Brain microvascular endothelial cell (primary cell): ENCODE measurements around the gene FAM219B.
"Not testable (repeated sequence)": the region's sequence is repeated elsewhere in the genome, so short reads cannot be mapped to it uniquely, and the experiment has no call there.

Source experiments
- DNase-seq: peaks from one replicate; pipeline ENCODE4 v3.0.0-alpha.2; 2020
- H3K27ac ChIP-seq: fragments of 250-450 bp; sonication (Bioruptor Pico); 2 replicates; pipeline ENCODE4 v1.5.1; 2020; ENCODE audit warnings: mild to moderate bottlenecking, moderate library complexity
- H3K27me3 ChIP-seq: fragments of 250-450 bp; sonication (Bioruptor Pico); replicated peaks from 2 replicates; pipeline ENCODE4 v1.5.1; 2020; ENCODE audit warnings: mild to moderate bottlenecking
- H3K36me3 ChIP-seq: fragments of 250-450 bp; sonication (Bioruptor Pico); replicated peaks from 2 replicates; pipeline ENCODE4 v1.5.1; 2020; ENCODE audit warnings: mild to moderate bottlenecking
- H3K4me3 ChIP-seq: 2 replicates; pipeline ENCODE4 v1.5.1; 2011; ENCODE audit warnings: low read depth, mild to moderate bottlenecking, control low read depth, low read length, moderate library complexity
- CTCF ChIP-seq: IDR thresholded peaks from 2 replicates; pipeline ENCODE4 v1.5.1; 2011; ENCODE audit warnings: low read depth, mild to moderate bottlenecking, moderate library complexity, low read length, control low read depth, inconsistent platforms; ENCODE audit errors: missing control alignments
- in situ Hi-C: cut with HindIII; loops from 2 replicates; pipeline ENCODE4 v1.10.0; 2017; ENCODE audit warnings: low sequenced_read_pairs, low pct_ligation_motif_present

The FAM219B gene

DNA sequence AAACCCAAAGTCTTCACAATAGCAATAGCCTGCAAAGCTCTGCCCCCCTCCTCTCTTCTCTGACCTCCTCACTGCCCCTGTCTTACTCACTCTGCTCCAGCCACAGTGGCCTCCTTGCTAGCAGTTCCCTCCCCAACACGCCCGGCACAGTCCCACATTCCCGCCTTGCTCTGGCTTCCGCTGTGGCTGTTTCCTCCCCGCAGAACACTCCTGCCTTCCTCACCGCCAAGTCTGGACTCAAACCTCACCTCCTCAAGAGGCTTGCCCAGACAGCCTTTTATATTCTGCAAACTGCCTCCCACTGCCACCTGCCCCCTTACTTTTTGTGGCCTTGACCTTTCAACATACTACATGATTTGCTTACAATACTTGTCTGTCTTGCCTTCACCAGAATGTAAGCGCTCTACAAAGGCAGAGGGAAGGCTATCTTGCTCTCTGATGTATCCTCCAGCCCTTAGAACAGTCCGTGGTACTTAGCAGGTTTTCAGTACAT lies 17.2 kb downstream of the FAM219B start:
- Histone ChIP-seq H3K27ac (no peak overlapping the region), H3K36me3 (peaks cover 17% of the 10 kb centered on the region), H3K27me3 (no peaks in the 10 kb centered on the region), H3K4me3 (peak overlapping the region; percentile 99)
- in situ Hi-C loops = no loop called here
- no peak for TF ChIP-seq CTCF
- peak; percentile 29 for DNase-seq

DNA sequence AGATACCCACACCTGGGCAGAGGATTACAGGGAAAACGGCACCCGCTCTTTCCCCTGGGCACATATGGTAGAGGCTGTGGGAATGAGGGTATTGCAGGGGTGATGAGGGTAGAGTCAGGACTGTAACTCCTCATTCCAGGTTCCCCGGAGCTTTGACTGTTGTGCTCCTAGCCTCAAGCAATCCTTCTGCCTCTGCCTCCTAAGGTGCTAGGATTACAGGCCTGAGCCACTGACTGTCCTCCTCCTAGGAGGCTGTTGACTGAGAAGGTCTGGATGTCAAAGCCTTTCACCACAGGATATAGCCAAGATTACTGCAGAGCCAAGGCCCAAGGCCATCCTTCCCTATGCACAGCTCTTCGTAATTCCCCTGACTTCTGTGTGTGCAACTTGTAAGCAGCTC lies 17.9 kb downstream of the FAM219B start:
- TF ChIP-seq CTCF = no peak
- H3K27ac ChIP-seq = no peak overlapping the region
- in situ Hi-C loops = no loop called here
- H3K4me3 ChIP-seq = no peak overlapping the region
- DNase-seq = no peak
- H3K36me3 ChIP-seq = peaks cover 17% of the 10 kb centered on the region
- H3K27me3 ChIP-seq = no peaks in the 10 kb centered on the region

- in situ Hi-C loops, H3K4me3 ChIP-seq, H3K27me3 ChIP-seq, DNase-seq, H3K36me3 ChIP-seq, H3K27ac ChIP-seq: not testable (repeated sequence)
Measured at GRCh38 chr15:74887537-74888193, 19.0 kb downstream of the FAM219B start.

GRCh38 chr15:74885461-74885860 lies 21.2 kb downstream of the FAM219B start:
- in situ Hi-C loops = no loop called here
- no peak overlapping the region for H3K27ac ChIP-seq
- TF ChIP-seq CTCF = no peak
- H3K4me3 ChIP-seq = no peak overlapping the region
- no peak for DNase-seq
- no peaks in the 10 kb centered on the region for H3K27me3 ChIP-seq
- no peaks in the 10 kb centered on the region for H3K36me3 ChIP-seq

DNA sequence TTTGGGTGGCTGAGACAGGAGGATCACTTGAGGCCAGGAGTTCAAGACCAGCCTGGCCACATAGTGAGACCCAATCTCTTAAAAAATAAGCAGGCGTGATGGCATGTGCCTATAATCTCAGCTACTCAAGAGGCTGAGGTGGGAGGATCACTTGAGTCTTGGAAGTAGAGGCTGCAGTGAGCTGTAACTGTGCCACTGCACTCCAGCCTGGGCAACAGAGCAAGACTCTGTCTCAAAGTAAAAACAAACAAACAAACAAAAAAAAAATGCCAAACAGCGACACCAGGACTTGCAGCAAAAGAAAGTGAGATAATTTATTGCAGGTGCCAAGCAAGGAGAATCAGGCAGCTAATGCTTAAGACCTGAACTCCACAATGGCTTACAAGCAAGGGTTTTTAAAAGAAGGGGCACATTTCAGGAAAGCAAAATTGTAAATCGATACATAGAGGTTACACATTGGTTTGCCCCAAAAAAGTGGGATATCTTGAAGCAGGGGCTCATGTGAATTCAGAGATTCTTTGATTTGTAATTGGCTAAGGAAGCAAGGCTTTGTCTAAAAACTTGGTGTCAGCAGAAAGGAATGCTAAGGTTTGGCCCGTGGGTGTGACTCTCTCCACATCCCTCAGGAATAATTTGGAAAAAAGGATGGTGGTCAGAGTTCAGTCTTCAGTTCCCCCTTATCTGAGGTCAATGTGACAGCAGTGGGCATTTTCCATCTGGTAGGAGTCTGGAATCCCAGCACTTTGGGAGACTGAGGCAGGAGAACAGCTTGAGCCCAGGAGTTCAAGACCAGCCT lies 22.0 kb downstream of the FAM219B start:
- H3K36me3 ChIP-seq = no peaks in the 10 kb centered on the region
- no peak overlapping the region for H3K4me3 ChIP-seq
- no peaks in the 10 kb centered on the region for H3K27me3 ChIP-seq
- in situ Hi-C loops = no loop called here
- H3K27ac ChIP-seq = no peak overlapping the region
- TF ChIP-seq CTCF = no peak
- DNase-seq = no peak

DNA sequence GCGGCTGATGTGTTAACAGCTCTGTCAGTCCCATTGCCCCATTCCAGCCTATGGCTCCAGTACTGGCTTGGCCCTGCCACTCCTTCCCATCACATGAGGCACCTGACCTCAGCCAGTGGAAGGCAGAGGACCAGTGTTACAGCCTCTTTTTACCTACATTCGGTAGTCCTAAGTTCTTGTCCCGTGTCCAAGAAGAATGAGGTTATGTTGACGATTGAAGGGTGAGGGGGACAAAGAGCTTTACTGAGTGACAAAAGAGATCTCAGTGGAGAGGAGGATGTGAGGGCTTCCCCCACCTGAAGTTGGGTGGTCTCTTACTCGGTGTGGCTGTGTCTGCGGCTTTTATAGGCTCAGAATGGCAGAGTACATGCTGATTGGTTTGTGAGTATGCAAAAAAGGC lies 24.1 kb downstream of the FAM219B start:
- in situ Hi-C loops = no loop called here
- Histone ChIP-seq H3K4me3 (no peak overlapping the region), H3K27me3 (no peaks in the 10 kb centered on the region), H3K27ac (no peak overlapping the region), H3K36me3 (no peaks in the 10 kb centered on the region)
- DNase-seq = no peak
- TF ChIP-seq CTCF = no peak
